GM21737 (cell line): ENCODE measurements around the gene SUZ12.
"Not testable (repeated sequence)": the region's sequence is repeated elsewhere in the genome, so short reads cannot be mapped to it uniquely, and the experiment has no call there.

Experiments used
- ATAC-seq: cut with Tn5 transposase; IDR thresholded peaks from one replicate; pipeline ENCODE4 v1.9.1; 2021; ENCODE audit warnings: mild to moderate bottlenecking, moderate library complexity; ENCODE audit not compliant: unreplicated experiment

SUZ12 gene

GRCh38 chr17:31942396-31942795 is 5.6 kb downstream of the SUZ12 start:
- not testable (repeated sequence) for ATAC-seq

- not testable (repeated sequence) for ATAC-seq
These were observed 15.1 kb downstream of the SUZ12 start for GRCh38 chr17:31951953-31952352.

- not testable (repeated sequence) for ATAC-seq
These were observed 27.3 kb downstream of the SUZ12 start for GRCh38 chr17:31964131-31964530.

- ATAC-seq: no peak
These were observed 30.8 kb downstream of the SUZ12 start for GRCh38 chr17:31967648-31968047.

- not testable (repeated sequence) for ATAC-seq
These were observed 33.6 kb downstream of the SUZ12 start for GRCh38 chr17:31970416-31970815.

GRCh38 chr17:31974269-31975071 is 37.7 kb downstream of the SUZ12 start:
- not testable (repeated sequence) for ATAC-seq

GRCh38 chr17:31975391-31975790 is 38.6 kb downstream of the SUZ12 start:
- ATAC-seq: not testable (repeated sequence)

DNA sequence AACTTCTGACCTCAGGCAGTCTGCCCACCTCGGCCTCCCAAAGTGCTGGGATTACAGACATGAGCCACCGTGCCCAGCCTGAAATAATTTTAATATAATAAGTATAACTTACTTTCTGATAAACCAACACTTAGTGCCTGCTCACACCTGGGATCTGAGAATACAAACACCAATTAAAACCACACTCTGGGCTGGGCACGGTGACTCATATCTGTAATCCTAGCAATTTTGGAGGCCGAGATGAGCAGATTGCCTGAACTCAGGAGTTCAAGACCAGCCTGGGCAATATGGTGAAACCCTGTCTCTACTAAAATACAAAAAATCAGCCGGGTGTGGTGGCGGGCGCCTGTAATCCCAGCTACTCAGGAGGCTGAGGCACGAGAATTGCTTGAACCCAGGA is 55.0 kb downstream of the SUZ12 start:
- not testable (repeated sequence) for ATAC-seq

DNA sequence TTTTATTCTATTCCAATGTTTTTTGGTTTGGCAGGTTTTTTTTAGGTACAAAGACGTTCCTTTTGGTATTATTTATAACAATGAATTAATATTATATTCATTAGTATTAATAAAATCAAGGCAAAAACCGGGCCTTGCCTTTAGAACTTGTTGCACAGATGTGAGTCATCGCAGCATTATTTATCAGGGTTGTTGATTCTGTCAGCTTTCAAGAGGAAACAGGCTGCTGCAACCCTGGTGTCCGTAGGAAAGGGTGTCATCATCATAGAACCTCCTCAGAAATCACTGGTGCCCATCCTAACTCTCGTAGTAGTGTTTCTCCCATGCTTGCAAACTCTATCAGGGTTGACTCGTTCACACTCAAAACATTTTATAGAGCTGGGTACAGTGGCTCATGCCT is 60.2 kb downstream of the SUZ12 start:
- no peak for ATAC-seq

- peak; percentile 82 for ATAC-seq
These were observed 70.2 kb downstream of the SUZ12 start, which contains the start of gene LRRC37B for GRCh38 chr17:32006957-32007462. Gene LRRC37B, plus strand, starts transcription at chr17:32007383. Its CDS starts 14,010 bp downstream, at chr17:32021393.

DNA sequence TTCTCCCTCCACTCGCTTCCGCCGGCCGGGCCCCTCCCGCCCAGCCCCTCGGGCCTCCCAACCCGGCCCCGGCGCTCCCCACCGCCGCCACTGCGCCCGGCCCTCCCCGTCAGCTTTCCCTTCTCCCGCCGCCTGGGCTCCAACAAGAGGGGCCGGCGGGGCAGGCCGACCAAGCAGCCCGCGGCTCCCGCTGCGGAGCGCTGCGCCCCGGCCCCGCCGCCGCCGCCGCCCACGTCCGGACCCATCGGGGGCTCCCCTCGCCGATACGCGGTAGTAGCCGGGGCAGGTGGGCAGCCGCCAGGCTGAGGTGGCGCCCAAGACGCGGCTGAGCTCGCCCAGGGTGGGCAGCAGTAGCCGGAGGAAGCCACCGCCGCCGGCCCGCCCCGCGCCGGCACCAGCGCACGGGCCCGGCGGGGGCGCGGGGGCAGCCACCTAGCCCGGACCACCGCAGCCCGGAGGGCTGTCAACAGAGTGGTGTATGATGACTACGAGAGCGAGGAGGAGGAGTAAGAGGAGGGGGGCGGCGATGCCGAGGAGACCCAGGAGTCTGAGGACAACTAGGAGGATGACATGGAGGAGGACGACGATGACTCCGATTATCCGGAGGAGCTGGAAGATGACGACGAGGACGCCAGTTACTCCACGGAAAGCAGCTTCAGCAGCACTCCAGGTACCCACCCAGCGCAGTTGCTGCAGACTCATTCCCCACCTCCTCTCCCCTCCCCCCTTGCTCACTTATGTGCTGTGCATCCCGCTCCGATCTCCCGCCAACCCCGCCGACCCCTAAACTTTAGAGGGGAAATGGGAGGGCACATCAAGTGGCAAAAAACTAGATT is 70.9 kb downstream of the SUZ12 start:
- peak; percentile 45 for ATAC-seq

DNA sequence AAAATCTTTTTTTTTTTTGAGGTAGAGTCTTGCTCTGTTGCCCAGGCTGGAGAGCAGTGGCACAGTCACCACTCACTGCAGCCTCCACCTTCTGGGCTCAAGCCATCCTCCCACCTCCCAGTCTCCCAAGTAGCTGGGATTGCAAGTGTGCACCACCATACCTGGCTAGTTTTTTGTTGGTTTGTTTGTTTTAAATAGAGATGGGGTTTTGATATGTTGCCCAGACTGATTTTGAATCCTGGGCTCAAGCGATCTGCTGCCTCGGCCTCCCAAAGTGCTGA is 72.4 kb downstream of the SUZ12 start:
- ATAC-seq: no peak

DNA sequence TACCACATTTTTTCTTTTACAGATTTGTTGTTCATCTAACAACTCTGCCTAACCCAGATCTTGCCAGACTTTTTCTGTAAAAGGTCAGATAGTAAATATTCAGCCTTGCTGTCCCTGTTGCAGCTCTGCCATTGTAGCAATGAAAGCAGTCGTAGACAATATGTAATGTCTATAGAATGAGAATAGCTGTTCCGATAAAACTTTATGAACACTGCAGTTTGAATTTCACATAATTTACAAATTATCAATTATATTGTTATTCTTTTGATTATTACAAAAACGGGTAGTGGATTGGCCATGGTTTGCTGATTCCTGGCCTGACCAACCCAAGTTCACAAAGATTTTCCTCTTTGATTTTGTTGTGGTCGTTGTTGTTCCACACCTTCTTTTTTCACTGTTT is 73.3 kb downstream of the SUZ12 start:
- ATAC-seq: no peak

DNA sequence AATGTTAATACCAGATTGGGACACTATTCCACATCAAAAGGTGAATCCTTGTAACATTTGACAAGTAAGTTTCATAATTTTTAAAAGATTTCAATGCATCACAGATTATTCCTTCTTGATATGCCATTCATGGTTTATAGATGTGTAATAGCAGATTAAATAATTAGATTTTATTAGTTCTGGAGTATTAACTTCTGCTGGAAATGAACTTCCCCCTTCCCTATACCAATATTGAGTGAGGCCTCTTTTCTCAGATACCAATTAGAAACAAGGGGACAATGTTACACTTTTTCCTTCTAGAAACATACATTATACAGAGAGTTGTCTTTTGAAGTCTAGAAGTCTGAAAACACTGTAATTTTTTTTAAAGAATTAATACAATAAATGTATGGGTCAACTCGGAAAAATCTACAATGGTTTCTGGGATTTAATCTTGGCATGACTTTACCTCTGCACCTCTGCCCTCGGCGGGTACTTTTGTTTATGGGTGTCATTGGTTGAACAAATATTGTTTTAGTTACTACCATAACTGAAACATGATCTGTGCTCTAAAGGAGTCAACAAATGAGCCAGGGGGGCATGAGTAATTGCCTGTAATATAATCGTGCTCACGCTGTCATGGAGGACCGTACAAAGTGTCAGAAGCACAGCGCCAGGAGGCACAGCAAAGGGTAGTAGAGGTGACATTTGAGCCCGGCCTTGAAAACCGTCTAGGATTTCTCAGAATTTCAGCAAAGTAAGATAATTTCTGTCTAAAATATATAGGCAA is 78.6 kb downstream of the SUZ12 start:
- ATAC-seq: no peak

DNA sequence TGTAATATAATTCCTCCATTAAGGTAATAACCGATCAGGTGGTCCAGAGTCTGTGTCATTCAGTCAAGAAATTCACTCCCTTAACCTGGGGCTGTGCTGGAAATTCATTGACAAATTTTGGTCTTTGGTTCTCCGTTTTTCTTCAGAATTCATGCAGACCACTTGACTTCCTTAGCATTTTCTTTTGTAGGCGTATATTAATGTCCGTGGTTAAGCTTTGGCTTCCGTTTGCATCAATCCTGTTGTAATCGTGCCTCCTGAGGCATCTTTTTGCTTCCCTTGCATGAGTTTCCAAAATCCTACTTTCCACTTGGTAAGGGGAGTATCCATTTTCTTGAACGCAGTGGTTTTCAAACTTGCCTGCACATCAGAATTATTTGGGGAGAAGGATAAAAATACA is 79.4 kb downstream of the SUZ12 start:
- no peak for ATAC-seq

DNA sequence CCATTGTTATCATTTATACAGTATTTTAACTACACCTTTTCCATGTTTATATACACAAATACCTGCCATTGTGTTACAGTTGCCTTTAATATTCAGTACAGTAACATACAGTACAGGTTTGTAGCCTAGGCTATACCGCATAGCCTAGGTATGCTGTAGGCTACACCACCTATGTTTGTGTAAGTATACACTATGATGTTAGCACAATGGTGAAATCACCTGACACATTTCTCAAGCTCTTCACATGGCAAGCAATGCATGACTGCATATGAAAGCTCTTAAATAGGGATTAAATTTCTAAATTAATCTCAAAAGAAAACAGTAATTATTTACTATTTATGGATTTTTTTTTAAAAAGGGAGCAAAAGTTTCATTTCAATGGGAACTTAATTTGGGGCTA is 82.4 kb downstream of the SUZ12 start:
- ATAC-seq: no peak

DNA sequence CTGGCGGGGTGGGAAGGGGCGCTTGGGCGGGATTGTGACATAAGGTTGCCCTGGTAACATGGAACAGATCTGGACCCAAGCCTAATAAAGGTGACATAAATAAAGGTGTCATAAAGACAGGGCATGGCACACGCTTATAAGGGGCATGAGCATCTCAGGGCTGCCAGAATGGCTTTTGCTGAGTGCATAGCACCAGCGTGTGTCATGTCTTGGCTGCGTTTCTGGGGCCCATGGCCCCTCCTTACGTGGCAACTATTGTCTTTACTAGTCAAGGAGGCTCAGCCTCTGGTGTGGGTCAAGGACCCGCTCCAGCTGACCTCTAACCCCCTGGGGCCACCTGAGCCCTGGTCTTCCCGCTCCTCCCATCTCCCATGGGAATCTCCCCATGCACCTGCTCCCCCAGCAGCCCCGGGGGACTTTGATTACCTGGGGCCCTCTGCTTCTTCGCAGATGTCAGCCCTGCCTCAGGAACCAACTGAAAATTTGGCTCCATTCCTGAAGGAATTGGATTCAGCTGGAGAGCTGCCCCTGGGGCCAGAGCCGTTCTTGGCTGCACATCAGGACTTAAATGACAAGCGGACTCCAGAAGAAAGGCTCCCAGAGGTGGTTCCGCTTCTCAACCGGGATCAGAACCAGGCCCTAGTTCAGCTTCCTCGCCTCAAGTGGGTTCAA is 84.3 kb downstream of the SUZ12 start:
- ATAC-seq: no peak

DNA sequence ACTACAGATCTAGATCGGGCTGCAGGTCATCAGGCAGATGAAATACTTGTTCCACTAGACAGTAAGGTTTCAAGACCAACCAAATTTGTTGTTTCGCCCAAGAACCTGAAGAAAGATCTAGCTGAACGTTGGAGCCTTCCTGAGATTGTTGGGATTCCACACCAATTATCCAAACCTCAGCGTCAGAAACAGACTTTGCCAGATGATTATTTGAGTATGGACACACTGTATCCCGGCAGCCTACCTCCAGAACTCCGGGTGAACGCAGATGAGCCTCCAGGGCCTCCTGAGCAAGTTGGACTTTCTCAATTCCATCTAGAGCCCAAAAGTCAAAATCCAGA is 84.8 kb downstream of the SUZ12 start:
- no peak for ATAC-seq

DNA sequence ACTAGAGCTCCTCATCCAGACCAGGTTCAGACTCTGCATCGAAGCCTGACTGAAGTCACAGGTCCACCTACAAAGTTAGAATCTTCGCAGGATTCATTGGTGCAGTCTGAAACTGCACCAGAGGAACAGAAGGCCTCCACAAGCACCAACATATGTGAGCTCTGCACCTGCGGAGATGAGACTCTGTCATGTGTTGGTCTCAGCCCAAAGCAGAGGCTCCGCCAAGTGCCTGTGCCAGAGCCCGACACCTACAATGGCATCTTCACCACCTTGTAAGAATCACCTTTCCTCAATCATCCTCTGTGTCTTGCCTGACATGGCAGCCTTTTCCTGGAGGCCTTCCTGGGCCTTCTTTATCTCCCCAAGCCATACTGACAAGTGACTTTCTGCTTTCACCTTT is 85.7 kb downstream of the SUZ12 start:
- not testable (repeated sequence) for ATAC-seq

GRCh38 chr17:32027271-32027670 is 90.5 kb downstream of the SUZ12 start:
- ATAC-seq: not testable (repeated sequence)

DNA sequence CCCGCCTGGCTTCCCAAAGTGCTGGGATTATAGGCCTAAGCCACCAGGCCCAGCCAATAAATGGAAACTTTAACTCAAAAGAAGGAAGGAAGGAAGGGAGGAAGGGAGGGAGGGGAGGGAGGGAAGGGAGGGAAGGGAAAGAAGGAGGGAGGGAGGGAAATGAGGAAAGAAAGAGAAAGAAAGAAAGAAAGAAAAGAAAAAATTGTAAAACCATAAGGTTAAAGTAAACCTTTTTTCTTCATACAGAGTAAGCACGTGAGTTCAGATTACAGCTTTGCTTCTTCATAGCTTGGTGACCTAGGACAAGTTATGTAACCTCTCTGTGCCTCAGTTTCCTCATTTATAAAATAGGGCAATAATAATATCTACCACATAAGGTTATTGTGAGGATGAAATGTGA is 96.4 kb downstream of the SUZ12 start:
- ATAC-seq: no peak
